Stimulated activated naive B cell treated with anti-CD40 and anti-IgM and Interleukin-4, amounts not matched to agents 10 μg/mL and 1 μg/mL and 100 μg/mL, for 72 hours (primary cell): ENCODE results near the gene MYL3.
A peak's percentile ranks its signal among the peaks of the same experiment; 100 is the strongest.

Experiments
- ATAC-seq, 2 donors: fragments of 150-1000 bp; cut with Tn5 transposase; replicated peaks; 2 replicates each; pipeline ENCODE4 v1.10.0; 2021; ENCODE audit warnings: moderate library complexity in 1 of 2
- DNase-seq: peaks from one replicate; pipeline ENCODE4 v3.0.0; 2021
- H3K27ac Mint-ChIP-seq: one replicate; pipeline ENCODE4 v1.8.0; 2022; ENCODE audit warnings: mild to moderate bottlenecking, mixed read lengths
- H3K27me3 Mint-ChIP-seq, 2 donors: one replicate each; pipeline ENCODE4 v1.8.0; 2022; ENCODE audit warnings: mixed read lengths in 2 of 2
- H3K36me3 Mint-ChIP-seq, 2 donors: one replicate each; pipeline ENCODE4 v1.8.0; 2022; ENCODE audit warnings: mixed read lengths in 2 of 2, mild to moderate bottlenecking in 1 of 2
- H3K4me1 Mint-ChIP-seq, 2 donors: one replicate each; pipeline ENCODE4 v1.8.0; 2022; ENCODE audit warnings: mixed read lengths in 2 of 2, mild to moderate bottlenecking in 1 of 2
- H3K4me3 Mint-ChIP-seq, 2 donors: one replicate each; pipeline ENCODE4 v1.8.0; 2022; ENCODE audit warnings: mild to moderate bottlenecking in 2 of 2, mixed read lengths in 2 of 2, moderate library complexity in 1 of 2
- H3K9me3 Mint-ChIP-seq, 2 donors: one replicate each; pipeline ENCODE4 v1.8.0; 2022; ENCODE audit warnings: mixed read lengths in 2 of 2, mild to moderate bottlenecking in 1 of 2

The MYL3 gene

DNA sequence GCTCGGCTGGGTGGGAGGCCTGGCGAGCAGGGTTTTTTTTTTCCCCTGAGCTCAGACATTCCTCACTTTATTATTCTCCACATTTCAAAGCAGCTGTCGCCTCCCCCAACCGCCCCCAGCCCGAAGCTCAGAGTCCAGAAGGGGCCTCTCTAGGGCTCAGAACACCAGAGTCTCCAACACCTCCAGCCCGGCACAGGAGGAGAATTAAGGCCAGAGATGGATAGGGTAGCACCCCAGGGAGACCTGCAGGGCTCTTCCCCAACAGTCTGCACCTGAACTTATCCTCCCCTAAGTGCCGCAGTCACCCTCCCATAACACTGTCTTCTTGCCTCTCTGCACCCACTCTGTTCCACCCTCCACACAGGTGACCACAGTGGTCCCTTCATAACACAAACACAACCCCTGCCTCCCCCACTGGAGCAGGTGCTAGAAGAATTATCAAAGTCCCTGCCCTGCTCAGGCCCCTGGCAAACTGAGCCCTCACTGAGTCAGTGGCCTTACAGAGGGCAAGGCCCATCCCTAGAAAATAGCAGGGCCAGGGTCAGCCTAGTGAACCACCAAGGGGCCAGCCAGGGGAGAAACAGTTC, 14.1 kb downstream of the MYL3 start:
- H3K9me3 Mint-ChIP-seq = no peaks in the 10 kb centered on the region
- H3K36me3 Mint-ChIP-seq = no peaks in the 10 kb centered on the region
- no peak overlapping the region for H3K4me3 Mint-ChIP-seq
- DNase-seq (no peak), ATAC-seq (no peak)
- H3K4me1 Mint-ChIP-seq = peaks cover 9 to 16% of the 10 kb centered on the region in 2 donors
- no peaks in the 10 kb centered on the region for H3K27me3 Mint-ChIP-seq
- H3K27ac Mint-ChIP-seq = no peak overlapping the region

DNA sequence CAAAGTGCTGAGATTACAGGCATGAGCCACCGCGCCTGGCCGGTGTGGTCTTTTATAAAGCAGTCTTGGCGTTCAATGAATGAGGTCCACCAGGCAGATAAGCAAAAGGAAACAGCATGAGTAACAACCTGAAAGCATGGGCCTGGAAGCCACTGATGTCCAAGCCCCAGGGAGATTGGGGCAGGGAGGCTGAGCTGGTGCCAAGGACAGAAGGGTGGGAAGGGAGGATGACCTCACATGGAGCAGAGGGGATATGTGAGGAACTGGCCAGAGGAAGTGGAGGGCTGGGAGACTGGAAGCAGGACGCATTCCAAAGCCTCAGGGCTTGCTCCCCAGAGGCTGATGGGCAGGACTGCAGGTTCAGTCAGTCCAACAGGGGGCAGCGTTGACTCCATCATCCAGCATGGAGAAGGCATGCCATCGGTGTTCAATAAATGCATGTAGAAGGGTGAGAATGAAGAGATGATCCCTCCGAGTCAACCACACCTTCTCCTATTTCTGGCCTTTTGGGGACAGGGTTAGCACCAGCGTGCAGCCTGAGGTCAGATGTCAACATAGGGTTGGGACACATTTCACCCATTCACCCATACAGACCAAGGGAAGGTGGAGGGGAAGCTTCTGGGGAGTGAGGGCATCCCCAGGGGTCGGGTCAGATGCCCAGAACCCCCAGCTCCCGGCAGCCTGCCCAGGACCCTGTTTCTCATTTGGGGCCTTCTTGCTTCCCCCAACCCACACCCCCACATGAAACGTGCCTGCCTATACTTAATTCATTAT, 14.8 kb downstream of the MYL3 start:
- Mint-ChIP-seq H3K9me3 (no peaks in the 10 kb centered on the region), H3K36me3 (no peaks in the 10 kb centered on the region), H3K4me3 (no peak overlapping the region), H3K27me3 (no peaks in the 10 kb centered on the region), H3K27ac (no peak overlapping the region), H3K4me1 (peaks cover 9 to 16% of the 10 kb centered on the region in 2 donors)
- ATAC-seq (no peak), DNase-seq (no peak)

DNA sequence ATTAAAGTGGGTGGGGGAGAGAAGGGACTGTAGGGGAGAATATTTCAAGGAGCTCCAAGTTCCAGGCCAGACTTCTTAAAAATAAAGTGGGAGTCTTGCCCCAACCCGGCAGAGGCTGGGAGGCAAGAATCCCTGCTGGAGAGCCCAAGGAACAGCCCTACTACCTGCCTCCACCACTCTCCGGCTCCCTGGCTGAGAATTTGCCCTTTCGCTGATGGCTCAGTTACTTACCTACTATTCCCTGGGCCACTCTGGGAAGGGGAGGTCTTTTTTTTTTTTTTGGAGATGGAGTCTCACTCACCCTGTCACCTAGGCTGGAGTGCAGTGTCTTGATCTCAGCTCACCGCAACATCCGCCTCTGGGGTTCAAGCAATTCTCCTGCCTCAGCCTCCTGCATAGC, 15.5 kb downstream of the MYL3 start:
- H3K36me3 Mint-ChIP-seq = no peaks in the 10 kb centered on the region
- H3K9me3 Mint-ChIP-seq = peaks cover 0 to 2% of the 10 kb centered on the region in 2 donors
- ATAC-seq (no peak), DNase-seq (no peak)
- no peak overlapping the region for H3K27ac Mint-ChIP-seq
- peaks cover 9 to 16% of the 10 kb centered on the region in 2 donors for H3K4me1 Mint-ChIP-seq
- no peaks in the 10 kb centered on the region for H3K27me3 Mint-ChIP-seq
- no peak overlapping the region for H3K4me3 Mint-ChIP-seq

DNA sequence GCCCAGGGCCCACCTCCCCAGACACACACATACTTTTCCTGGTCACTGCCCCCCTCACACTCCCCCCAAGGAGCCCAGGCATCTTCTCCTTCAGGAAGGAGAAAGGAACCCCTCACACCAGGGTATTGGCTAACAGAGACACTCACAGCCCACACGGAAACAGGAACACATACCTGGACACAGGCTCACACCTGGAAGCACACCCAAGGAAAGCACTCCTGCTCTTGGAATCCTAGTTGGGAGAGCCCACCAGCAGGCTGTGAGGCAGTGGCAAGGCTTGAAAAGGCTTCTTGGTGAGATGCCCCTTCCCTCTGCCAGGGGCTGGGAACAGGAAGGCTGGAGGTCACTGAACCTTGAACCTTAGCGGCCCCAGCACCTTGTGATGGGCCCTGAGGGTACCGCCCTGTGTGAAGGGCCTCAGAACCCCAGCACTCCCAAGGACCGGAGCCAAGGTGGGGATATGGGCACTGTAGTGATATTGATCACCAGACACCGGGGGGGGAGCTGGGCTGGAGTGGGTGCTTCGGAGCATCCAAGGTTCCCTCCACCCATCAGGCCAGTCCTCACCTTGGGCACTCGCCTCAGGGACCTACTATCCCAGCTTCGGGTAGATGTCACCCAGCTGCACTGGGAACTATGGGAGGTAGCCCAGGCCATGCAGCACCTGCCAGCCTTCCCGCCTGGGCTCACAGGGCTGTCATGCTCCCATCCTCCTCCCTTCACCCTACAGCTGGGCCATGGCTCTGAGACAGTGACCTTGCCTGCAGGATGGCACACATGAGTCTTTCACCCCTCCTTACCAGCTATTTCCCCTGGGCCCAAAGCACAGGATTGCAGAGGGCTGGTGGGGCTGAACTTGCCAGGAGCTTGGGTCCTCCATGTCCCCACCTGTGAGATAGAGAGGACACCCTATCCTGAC, 16.4 kb downstream of the MYL3 start:
- DNase-seq = no peak
- Mint-ChIP-seq H3K27ac (no peak overlapping the region), H3K4me3 (peak overlapping the region; percentile 88 to 92), H3K9me3 (peaks cover 0 to 7% of the 10 kb centered on the region in 2 donors), H3K36me3 (peaks cover under 1 to 1% of the 10 kb centered on the region in 2 donors), H3K4me1 (peaks cover 9 to 16% of the 10 kb centered on the region in 2 donors), H3K27me3 (no peaks in the 10 kb centered on the region)
- ATAC-seq = no peak

DNA sequence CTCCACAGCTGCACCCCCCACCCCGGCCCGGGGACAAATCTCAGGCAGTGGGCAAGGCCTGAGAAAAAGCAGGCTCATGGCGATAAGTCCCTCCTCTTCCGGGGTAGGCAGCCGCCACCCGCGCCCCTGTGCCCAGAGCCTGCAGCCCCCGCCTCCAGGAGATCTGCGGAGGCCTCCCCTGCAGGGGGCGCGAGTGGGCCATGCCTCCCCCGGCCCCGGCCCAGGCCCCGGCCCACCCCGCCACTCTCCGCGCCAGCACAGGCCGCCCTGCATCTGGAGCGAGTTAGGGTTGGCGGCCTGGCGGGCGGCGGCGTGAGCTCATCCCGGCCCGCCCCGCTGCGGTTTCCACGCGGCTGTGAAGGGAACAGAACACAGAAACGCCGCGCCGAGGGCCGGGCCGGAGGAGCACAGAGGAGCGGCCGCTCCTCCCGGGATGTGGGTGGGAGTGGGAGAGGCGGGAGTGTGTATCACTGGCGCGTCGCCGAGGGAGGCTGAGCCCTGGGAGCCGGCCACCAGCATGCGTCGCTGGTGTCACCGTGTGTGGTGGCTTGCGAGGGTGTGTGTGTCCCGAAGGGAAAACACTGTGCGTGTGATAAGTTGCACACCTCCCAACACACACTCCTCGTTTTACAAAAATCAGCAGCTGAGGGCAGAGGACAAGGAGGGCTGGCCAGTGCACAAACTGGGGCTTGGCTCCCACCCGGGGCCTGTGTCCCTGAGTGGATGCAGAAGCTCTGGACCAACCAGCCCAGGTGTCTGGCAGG, 17.2 kb downstream of the MYL3 start:
- DNase-seq = peak; percentile 76
- peaks cover 5 to 12% of the 10 kb centered on the region in 2 donors for H3K9me3 Mint-ChIP-seq
- H3K4me1 Mint-ChIP-seq = peaks cover 9 to 16% of the 10 kb centered on the region in 2 donors
- peak; percentile 86 to 91 for ATAC-seq
- H3K36me3 Mint-ChIP-seq = peaks cover 4 to 7% of the 10 kb centered on the region in 2 donors
- H3K27me3 Mint-ChIP-seq = no peaks in the 10 kb centered on the region
- peak overlapping the region; percentile 88 to 92 for H3K4me3 Mint-ChIP-seq
- peak overlapping the region; percentile 94 for H3K27ac Mint-ChIP-seq

DNA sequence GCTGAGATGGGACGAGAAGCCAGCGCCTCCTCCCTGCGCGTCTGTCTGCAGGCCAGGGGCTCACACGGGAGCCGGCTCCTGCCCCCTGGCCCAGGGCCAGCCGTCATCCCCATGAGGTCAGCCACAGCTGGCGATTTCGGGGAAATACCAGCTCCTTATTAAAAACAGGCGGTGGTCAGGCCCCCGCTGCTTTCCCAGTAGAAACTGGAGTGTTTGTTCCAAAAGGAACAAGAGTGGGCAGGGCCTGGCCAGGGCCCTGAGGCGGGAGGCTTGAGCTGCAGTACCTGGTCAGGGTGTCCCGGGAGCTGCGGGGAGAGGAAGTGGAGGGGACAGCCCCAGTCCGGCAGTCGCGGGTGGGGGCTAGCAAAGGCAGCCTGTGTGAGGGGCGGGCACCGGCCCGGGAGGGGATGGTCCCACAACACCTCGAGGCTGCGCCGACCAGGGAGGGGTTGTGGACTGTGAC, 17.8 kb downstream of the MYL3 start:
- Mint-ChIP-seq H3K36me3 (peaks cover 4 to 8% of the 10 kb centered on the region in 2 donors), H3K9me3 (peaks cover 10 to 13% of the 10 kb centered on the region in 2 donors), H3K27me3 (no peaks in the 10 kb centered on the region), H3K27ac (peak overlapping the region; percentile 94), H3K4me3 (peak overlapping the region; percentile 88 to 92), H3K4me1 (peaks cover 9 to 16% of the 10 kb centered on the region in 2 donors)
- no peak for DNase-seq
- ATAC-seq = peak; percentile 68 to 75

DNA sequence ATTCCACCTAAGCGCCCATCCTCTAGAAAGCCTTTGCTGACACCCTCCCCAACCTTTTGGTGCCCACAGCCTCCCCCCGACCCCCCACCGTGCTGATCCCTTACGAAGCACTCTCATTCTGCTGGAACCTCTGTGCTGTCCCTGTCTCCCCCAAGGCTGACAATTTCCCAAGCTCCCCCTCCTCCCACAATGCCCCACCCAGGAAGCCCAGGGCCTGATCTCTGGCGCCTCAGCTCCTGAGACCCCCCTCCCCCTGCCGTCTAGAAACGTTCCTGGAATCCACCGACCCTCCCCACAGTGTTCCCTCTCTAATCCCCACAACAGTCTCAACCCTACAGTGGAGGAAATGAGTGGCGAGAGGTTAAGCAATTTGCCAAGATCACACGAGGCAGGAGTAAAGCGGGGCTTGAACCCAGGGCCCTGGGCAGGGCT, 18.3 kb downstream of the MYL3 start:
- Mint-ChIP-seq H3K36me3 (peaks cover 4 to 13% of the 10 kb centered on the region in 2 donors), H3K27ac (peak overlapping the region; percentile 94), H3K4me1 (peaks cover 9 to 16% of the 10 kb centered on the region in 2 donors), H3K4me3 (peak overlapping the region; percentile 88 to 92), H3K9me3 (peaks cover 15 to 16% of the 10 kb centered on the region in 2 donors), H3K27me3 (no peaks in the 10 kb centered on the region)
- no peak for ATAC-seq
- no peak for DNase-seq

DNA sequence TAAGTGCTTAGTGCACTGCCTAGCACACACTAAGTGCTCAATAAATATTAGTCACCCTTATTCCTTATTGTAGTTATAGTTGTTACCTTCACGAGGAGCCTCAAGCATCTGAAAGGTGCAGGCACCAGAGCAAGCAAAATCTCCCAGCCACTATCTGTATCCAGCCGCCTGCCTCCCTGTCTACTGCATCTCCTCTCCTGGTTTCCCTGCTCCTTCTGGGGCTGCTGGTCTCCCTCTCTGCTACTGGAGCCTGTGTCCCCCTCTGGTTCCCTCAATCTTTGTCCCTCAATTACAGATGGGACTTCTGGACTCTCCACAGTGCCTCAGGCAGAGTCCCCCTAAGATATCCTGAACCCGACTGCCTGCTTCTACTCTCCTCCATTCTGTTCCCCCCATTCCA, 18.8 kb downstream of the MYL3 start:
- no peak for DNase-seq
- peaks cover 16% of the 10 kb centered on the region in 2 donors for H3K9me3 Mint-ChIP-seq
- no peak for ATAC-seq
- H3K27ac Mint-ChIP-seq = no peak overlapping the region
- H3K27me3 Mint-ChIP-seq = no peaks in the 10 kb centered on the region
- H3K36me3 Mint-ChIP-seq = peaks cover 4 to 14% of the 10 kb centered on the region in 2 donors
- peak overlapping the region; percentile 26 to 42 for H3K4me3 Mint-ChIP-seq
- H3K4me1 Mint-ChIP-seq = peaks cover 9 to 16% of the 10 kb centered on the region in 2 donors

DNA sequence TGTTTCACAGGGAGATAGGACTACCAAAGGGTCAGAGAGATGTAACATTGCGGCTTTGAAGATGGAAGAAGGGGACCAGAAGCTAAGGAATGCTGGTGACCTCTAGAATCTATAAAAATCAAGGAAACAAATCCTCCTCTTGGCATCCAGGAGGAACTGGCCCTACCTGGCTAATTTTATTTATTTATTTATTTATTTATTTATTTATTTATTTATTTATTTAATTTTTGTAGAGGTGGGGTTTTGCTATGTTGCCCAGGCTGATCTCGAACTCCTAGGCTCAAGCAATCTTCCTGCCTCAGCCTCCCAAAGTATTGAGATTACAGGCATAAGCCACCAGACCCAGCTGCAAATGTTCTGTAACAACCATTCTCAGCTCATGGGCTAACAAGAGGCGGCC, 19.7 kb downstream of the MYL3 start:
- ATAC-seq = no peak
- Mint-ChIP-seq H3K36me3 (peaks cover 7 to 20% of the 10 kb centered on the region in 2 donors), H3K9me3 (peaks cover 20 to 24% of the 10 kb centered on the region in 2 donors), H3K4me1 (peaks cover 9 to 16% of the 10 kb centered on the region in 2 donors), H3K27ac (no peak overlapping the region), H3K27me3 (no peaks in the 10 kb centered on the region), H3K4me3 (no peak overlapping the region)
- no peak for DNase-seq

DNA sequence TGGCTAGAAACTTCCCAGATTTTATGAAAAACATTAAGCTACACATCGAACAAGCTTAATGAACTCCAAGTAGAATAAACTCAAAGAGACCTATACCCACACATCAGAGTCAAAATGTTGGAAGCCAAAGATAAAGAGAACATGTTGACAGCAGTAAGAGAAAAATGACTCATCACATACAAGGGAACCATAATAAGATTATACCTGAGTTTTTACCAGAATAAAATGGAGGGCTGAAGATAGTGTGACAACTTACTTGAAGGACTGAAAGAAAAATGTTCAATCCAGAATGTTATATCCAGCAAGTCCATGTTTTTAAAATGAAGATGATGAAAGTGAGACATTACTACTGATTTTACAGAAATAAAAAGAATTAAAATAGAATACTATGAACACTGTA, 22.8 kb downstream of the MYL3 start:
- peaks cover 16 to 33% of the 10 kb centered on the region in 2 donors for H3K36me3 Mint-ChIP-seq
- no peak overlapping the region for H3K4me3 Mint-ChIP-seq
- H3K9me3 Mint-ChIP-seq = peaks cover 24 to 35% of the 10 kb centered on the region in 2 donors
- no peaks in the 10 kb centered on the region for H3K27me3 Mint-ChIP-seq
- no peak for ATAC-seq
- no peak overlapping the region for H3K27ac Mint-ChIP-seq
- H3K4me1 Mint-ChIP-seq = peaks cover 3 to 7% of the 10 kb centered on the region in 2 donors
- no peak for DNase-seq

DNA sequence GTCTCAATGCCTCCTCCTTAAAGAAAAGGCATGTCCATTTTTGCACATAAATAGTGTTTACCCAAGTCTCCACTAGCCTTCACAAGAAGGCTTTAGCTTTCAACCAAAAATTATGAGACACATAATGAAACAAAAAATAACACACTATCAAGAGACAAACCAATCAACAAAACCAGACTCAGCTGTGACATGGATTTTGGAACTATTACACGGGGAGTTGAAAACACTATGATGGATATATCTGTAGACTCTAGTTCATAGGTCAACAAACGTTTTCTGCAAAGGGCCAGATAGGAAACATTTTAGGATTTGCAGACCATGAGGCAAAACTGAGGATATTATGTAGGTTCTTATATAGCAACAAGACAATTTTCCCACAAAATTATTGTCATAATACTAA, 24.9 kb downstream of the MYL3 start:
- ATAC-seq = no peak

DNA sequence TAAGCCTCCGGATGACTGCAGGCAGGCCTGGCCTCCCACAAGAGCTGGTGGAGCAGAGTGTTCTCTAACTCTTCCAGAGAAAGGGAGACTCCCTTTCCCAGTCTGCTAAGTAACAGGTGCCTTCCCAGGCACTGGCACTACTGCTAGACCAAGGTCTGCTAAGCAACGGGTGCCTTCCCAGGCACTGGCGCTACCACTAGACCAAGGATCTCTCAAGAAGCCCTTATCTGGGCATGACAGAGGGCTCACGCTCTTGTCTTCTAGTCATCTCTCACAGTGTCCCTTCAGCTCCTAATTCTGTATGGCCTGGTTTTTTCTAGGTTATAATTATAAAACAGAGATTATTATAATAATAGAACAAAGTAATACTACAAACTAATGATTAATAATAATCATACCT, 27.8 kb downstream of the MYL3 start:
- ATAC-seq (no peak), DNase-seq (no peak)
- Mint-ChIP-seq H3K9me3 (peaks cover 11 to 26% of the 10 kb centered on the region in 2 donors), H3K27me3 (no peaks in the 10 kb centered on the region), H3K4me3 (no peak overlapping the region), H3K36me3 (peaks cover 14 to 29% of the 10 kb centered on the region in 2 donors), H3K27ac (no peak overlapping the region), H3K4me1 (no peaks in the 10 kb centered on the region)

More for the DNA sequence above, 24.9 kb downstream of the MYL3 start:
- Mint-ChIP-seq H3K27me3 (no peaks in the 10 kb centered on the region), H3K4me3 (no peak overlapping the region), H3K27ac (no peak overlapping the region), H3K9me3 (peaks cover 24 to 35% of the 10 kb centered on the region in 2 donors), H3K4me1 (no peaks in the 10 kb centered on the region), H3K36me3 (peaks cover 18 to 37% of the 10 kb centered on the region in 2 donors)
- no peak for DNase-seq

DNA sequence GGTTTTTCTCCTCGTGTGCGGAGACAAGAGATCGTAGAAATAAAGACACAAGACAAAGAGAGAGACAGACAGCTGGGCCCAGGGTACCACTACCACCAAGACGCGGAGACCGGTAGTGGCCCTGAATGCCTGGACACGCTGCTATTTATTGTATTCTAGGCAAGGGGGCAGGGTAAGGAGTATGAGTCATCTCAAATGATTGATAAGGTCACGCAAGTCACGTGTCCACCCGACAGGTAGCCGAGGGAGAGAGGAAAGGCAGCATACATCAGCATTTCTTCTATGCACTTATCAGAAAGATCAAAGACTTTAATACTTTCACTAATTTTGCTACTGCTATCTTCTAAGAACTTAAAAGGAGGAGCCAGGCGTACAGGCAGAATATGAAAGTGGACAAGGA, 28.2 kb downstream of the MYL3 start:
- DNase-seq = no peak
- peaks cover 14 to 26% of the 10 kb centered on the region in 2 donors for H3K36me3 Mint-ChIP-seq
- H3K27me3 Mint-ChIP-seq = no peaks in the 10 kb centered on the region
- H3K4me1 Mint-ChIP-seq = no peaks in the 10 kb centered on the region
- no peak overlapping the region for H3K27ac Mint-ChIP-seq
- H3K9me3 Mint-ChIP-seq = peaks cover 9 to 22% of the 10 kb centered on the region in 2 donors
- no peak overlapping the region for H3K4me3 Mint-ChIP-seq
- ATAC-seq = no peak
